ENCODE results near the gene SLC43A1.
A peak's percentile ranks its signal among the peaks of the same experiment; 100 is the strongest.

The SLC43A1 gene

GRCh38 chr11:57475671-57476046, 39.8 kb downstream of the SLC43A1 start:
- Mint-ChIP-seq H3K27me3 (peaks cover 76% of the 10 kb centered on the region), H3K4me1 (peaks cover 42% of the 10 kb centered on the region), H3K9me3 (no peaks in the 10 kb centered on the region), H3K27ac (no peak overlapping the region), H3K4me3 (peak overlapping the region; percentile 58), H3K36me3 (no peaks in the 10 kb centered on the region)
- no peak for DNase-seq
- CTCF ChIA-PET, result interaction anchor here (2.1 to 5.1 kb wide), 5 partner anchors 12 to 129 kb away, joined by 6 to 43 read pairs (median 26); partner anchors contain the start of gene RTN4RL2

DNA sequence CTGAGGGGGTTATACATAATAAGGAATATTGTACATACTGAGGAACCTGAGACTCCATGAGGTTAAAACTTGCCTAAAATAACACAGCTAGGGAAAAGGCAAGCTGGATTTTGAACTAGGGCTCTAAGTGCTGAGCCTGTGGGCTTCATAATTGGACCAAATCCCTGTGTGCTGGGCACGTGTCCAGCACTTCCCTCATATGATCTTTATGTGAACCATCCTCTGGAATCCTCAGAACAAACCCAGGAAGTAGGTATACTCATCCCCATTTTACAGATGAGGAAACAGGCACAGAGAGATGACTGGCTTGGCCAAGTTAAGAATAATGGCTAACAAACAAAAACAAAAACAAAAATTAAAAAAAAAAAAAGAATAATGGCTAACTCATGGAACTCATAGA, 40.3 kb downstream of the SLC43A1 start:
- Mint-ChIP-seq H3K27me3 (peaks cover 72% of the 10 kb centered on the region), H3K9me3 (no peaks in the 10 kb centered on the region), H3K36me3 (no peaks in the 10 kb centered on the region), H3K27ac (no peak overlapping the region), H3K4me3 (no peak overlapping the region), H3K4me1 (peaks cover 40% of the 10 kb centered on the region)
- DNase-seq, result no peak
- CTCF ChIA-PET, result interaction anchor here (0.9 to 5.1 kb wide), 7 partner anchors 8 to 169 kb away, joined by 3 to 42 read pairs (median 11); no protein-coding TSS in a partner anchor

- Mint-ChIP-seq H3K27me3 (peaks cover 70% of the 10 kb centered on the region), H3K4me3 (no peak overlapping the region), H3K9me3 (no peaks in the 10 kb centered on the region), H3K4me1 (peaks cover 39% of the 10 kb centered on the region), H3K27ac (no peak overlapping the region), H3K36me3 (no peaks in the 10 kb centered on the region)
- CTCF ChIA-PET, result interaction anchor here (0.9 to 5.1 kb wide), 7 partner anchors 9 to 170 kb away, joined by 3 to 42 read pairs (median 11); no protein-coding TSS in a partner anchor
- peak; percentile 40 for DNase-seq
These were observed 40.7 kb downstream of the SLC43A1 start for GRCh38 chr11:57474803-57475115.

GRCh38 chr11:57474017-57474802, 41.3 kb downstream of the SLC43A1 start:
- Mint-ChIP-seq H3K27ac (peak overlapping the region; percentile 46), H3K9me3 (no peaks in the 10 kb centered on the region), H3K36me3 (no peaks in the 10 kb centered on the region), H3K27me3 (peaks cover 65% of the 10 kb centered on the region), H3K4me1 (peaks cover 39% of the 10 kb centered on the region), H3K4me3 (peak overlapping the region; percentile 21)
- peak; percentile 77 for DNase-seq
- CTCF ChIA-PET, result interaction anchor here (0.9 to 5.1 kb wide), 9 partner anchors 9 to 172 kb away, joined by 3 to 42 read pairs (median 6); no protein-coding TSS in a partner anchor

GRCh38 chr11:57473285-57473841, 42.1 kb downstream of the SLC43A1 start:
- Mint-ChIP-seq H3K27ac (peak overlapping the region; percentile 46), H3K4me3 (no peak overlapping the region), H3K27me3 (peaks cover 62% of the 10 kb centered on the region), H3K36me3 (no peaks in the 10 kb centered on the region), H3K4me1 (peaks cover 39% of the 10 kb centered on the region), H3K9me3 (no peaks in the 10 kb centered on the region)
- CTCF ChIA-PET, result interaction anchor here (0.6 to 5.1 kb wide), 11 partner anchors 10 to 173 kb away, joined by 3 to 42 read pairs (median 7); no protein-coding TSS in a partner anchor
- no peak for DNase-seq

DNA sequence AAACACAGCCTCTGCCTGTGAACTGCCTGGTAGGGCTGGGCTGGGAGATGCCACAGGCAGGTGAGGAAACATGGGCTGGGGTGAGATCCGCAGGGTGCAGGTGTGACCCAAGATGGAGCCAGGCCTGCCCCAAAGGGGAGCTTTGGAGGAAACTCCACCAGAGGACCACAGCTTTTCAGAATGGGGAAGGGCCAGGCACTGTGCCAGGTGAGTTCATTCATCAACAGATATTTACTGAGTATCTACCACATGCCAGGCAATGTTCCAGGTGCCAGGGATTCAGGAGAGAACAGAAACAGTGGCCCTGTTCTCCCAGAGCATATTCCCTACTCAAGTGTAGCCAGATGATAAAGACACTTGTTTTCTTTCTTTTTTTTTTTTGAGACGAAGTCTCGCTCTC, 44.0 kb downstream of the SLC43A1 start:
- H3K36me3 Mint-ChIP-seq, result no peaks in the 10 kb centered on the region
- peaks cover 32% of the 10 kb centered on the region for H3K4me1 Mint-ChIP-seq
- H3K27me3 Mint-ChIP-seq, result peaks cover 53% of the 10 kb centered on the region
- H3K9me3 Mint-ChIP-seq, result no peaks in the 10 kb centered on the region
- H3K27ac Mint-ChIP-seq, result no peak overlapping the region
- peak; percentile 9 for DNase-seq
- CTCF ChIA-PET, result interaction anchor here (1.1 to 5.1 kb wide), 7 partner anchors 8 to 125 kb away, joined by 3 to 42 read pairs (median 11); no protein-coding TSS in a partner anchor
- no peak overlapping the region for H3K4me3 Mint-ChIP-seq

DNA sequence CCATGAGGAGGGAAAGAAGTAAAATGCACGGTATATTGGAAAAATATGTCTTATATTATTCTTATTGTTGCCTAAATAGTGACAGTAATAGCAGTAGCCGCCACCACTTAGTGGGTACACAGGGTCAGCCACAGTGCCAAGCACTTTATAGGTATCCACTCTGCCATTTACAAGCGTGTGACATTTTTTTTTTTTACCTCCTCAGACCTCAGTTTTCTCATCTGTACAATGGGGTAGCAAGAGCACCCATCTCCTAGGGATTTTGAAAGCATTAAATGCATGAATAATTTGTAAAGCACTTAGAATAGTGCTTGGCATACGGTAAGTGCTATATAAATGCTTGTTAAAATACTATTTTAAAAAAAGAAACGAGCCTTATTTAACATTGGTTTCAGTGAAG, 46.2 kb downstream of the SLC43A1 start:
- no peaks in the 10 kb centered on the region for H3K36me3 Mint-ChIP-seq
- H3K9me3 Mint-ChIP-seq, result no peaks in the 10 kb centered on the region
- no peak for DNase-seq
- no peak overlapping the region for H3K27ac Mint-ChIP-seq
- H3K27me3 Mint-ChIP-seq, result peaks cover 40% of the 10 kb centered on the region
- no peak overlapping the region for H3K4me3 Mint-ChIP-seq
- peaks cover 14% of the 10 kb centered on the region for H3K4me1 Mint-ChIP-seq
- CTCF ChIA-PET, result interaction anchor here (1.0 to 1.6 kb wide), 3 partner anchors 11 to 26 kb away, joined by 3 to 6 read pairs (median 3); no protein-coding TSS in a partner anchor

DNA sequence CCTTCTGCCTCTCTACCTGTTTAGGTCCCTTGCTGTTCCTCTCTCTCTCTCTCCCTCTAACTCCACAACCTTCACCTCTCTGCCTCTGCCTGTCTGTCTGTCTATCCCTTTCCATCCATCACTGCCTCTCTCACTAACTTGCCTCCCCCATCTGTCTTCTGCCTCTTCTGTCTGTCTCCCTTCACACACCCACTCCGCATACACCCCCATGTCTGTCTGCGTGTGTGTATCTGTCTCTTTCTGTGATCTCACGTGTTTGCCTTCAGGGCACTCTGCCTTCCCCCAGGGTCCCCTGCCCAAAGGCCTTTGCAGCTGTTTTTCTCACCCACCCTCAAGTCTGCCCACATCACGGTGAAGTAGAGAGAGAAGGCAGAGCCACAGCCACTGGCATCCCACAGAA, 47.2 kb downstream of the SLC43A1 start:
- H3K4me1 Mint-ChIP-seq, result peaks cover 4% of the 10 kb centered on the region
- peak; percentile 9 for DNase-seq
- H3K9me3 Mint-ChIP-seq, result no peaks in the 10 kb centered on the region
- no peak overlapping the region for H3K4me3 Mint-ChIP-seq
- no peak overlapping the region for H3K27ac Mint-ChIP-seq
- H3K36me3 Mint-ChIP-seq, result no peaks in the 10 kb centered on the region
- peaks cover 39% of the 10 kb centered on the region for H3K27me3 Mint-ChIP-seq
- CTCF ChIA-PET, result interaction anchor here (1.6 kb wide), 1 partner anchor 10 kb away, joined by 6 read pairs; no protein-coding TSS in a partner anchor

- DNase-seq, result no peak
- no peak overlapping the region for H3K4me3 Mint-ChIP-seq
- peaks cover 42% of the 10 kb centered on the region for H3K27me3 Mint-ChIP-seq
- H3K36me3 Mint-ChIP-seq, result no peaks in the 10 kb centered on the region
- H3K4me1 Mint-ChIP-seq, result peaks cover 4% of the 10 kb centered on the region
- no peaks in the 10 kb centered on the region for H3K9me3 Mint-ChIP-seq
- no peak overlapping the region for H3K27ac Mint-ChIP-seq
- CTCF ChIA-PET, result interaction anchor here (1.6 kb wide), 1 partner anchor 10 kb away, joined by 6 read pairs; no protein-coding TSS in a partner anchor
These were observed 47.9 kb downstream of the SLC43A1 start for GRCh38 chr11:57467508-57468157.

GRCh38 chr11:57466680-57467079, 48.8 kb downstream of the SLC43A1 start:
- no peak overlapping the region for H3K4me3 Mint-ChIP-seq
- peak; percentile 17 for DNase-seq

GRCh38 chr11:57464539-57465181, 50.8 kb downstream of the SLC43A1 start:
- Mint-ChIP-seq H3K4me1 (peaks cover 19% of the 10 kb centered on the region), H3K27ac (no peak overlapping the region), H3K36me3 (no peaks in the 10 kb centered on the region), H3K27me3 (peaks cover 66% of the 10 kb centered on the region), H3K9me3 (no peaks in the 10 kb centered on the region), H3K4me3 (no peak overlapping the region)
- CTCF ChIA-PET, result interaction anchor here (1.5 to 2.3 kb wide), 2 partner anchors 10 to 62 kb away, joined by 3 to 6 read pairs; no protein-coding TSS in a partner anchor
- DNase-seq, result no peak

More at GRCh38 chr11:57466680-57467079, 48.8 kb downstream of the SLC43A1 start:
- no peaks in the 10 kb centered on the region for H3K36me3 Mint-ChIP-seq
- no peak overlapping the region for H3K27ac Mint-ChIP-seq
- CTCF ChIA-PET, result no interaction called here
- H3K4me1 Mint-ChIP-seq, result peaks cover 7% of the 10 kb centered on the region
- H3K27me3 Mint-ChIP-seq, result peaks cover 52% of the 10 kb centered on the region
- no peaks in the 10 kb centered on the region for H3K9me3 Mint-ChIP-seq

GRCh38 chr11:57463671-57464538, 51.6 kb downstream of the SLC43A1 start:
- no peak overlapping the region for H3K27ac Mint-ChIP-seq

DNA sequence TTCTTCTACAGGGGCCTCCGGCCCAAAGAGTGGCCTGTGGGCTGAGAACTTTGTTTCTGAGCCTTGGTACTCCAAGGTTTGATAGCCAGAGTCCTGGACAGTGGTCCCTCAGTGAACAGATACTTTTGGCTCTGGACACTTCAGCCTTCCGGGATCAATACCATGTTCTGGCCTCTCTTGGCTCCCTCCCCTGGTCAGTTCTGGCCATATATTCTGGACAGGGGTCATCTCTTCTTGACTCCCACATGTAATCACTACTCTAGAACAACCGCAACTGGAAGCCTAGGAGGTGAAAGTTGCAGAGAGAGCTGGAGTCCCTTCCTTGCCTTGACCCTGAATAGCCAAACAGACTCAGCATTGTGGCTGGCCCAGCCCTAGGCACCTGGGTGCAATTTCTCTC, 52.9 kb downstream of the SLC43A1 start:
- no peaks in the 10 kb centered on the region for H3K36me3 Mint-ChIP-seq
- H3K4me3 Mint-ChIP-seq, result no peak overlapping the region
- H3K4me1 Mint-ChIP-seq, result peaks cover 35% of the 10 kb centered on the region
- H3K9me3 Mint-ChIP-seq, result no peaks in the 10 kb centered on the region
- CTCF ChIA-PET, result interaction anchor here (1.6 to 2.3 kb wide), 4 partner anchors 10 to 117 kb away, joined by 5 to 7 read pairs (median 6); no protein-coding TSS in a partner anchor
- DNase-seq, result no peak
- H3K27ac Mint-ChIP-seq, result no peak overlapping the region
- peaks cover 73% of the 10 kb centered on the region for H3K27me3 Mint-ChIP-seq

More at GRCh38 chr11:57463671-57464538, 51.6 kb downstream of the SLC43A1 start:
- no peak for DNase-seq
- Mint-ChIP-seq H3K4me3 (no peak overlapping the region), H3K36me3 (no peaks in the 10 kb centered on the region), H3K4me1 (peaks cover 24% of the 10 kb centered on the region), H3K27me3 (peaks cover 73% of the 10 kb centered on the region), H3K9me3 (no peaks in the 10 kb centered on the region)
- CTCF ChIA-PET, result interaction anchor here (1.6 to 2.3 kb wide), 4 partner anchors 8 to 118 kb away, joined by 5 to 7 read pairs (median 6); no protein-coding TSS in a partner anchor

Data from activated naive CD4-positive, alpha-beta T cell treated with anti-CD3 and anti-CD28 coated beads, Interleukin-2, amount 10 ng/mL, durations not matched to agents 7 days and 5 days (primary cell).